Ovary (tissue), 9 donors: ENCODE results near the gene RING1. TPM values are rescaled to one million over a fixed set of nuclear protein-coding genes. Genes with fewer than 3 reads are reported as not detected.

Source experiments
- DNase-seq, 5 donors: peaks; one replicate each; pipeline ENCODE4 v3.0.0-alpha.2; 2019 to 2020
- H3K27ac ChIP-seq, 2 donors: fragments of 200-600 bp; one replicate each; pipeline versions ENCODE4 v1.5.1 to v1.8.0; 2019 to 2022
- H3K27me3 ChIP-seq: fragments of 200-600 bp; one replicate; pipeline ENCODE4 v1.8.0; 2022
- H3K36me3 ChIP-seq: fragments of 200-600 bp; sonication (generic); one replicate; pipeline ENCODE4 v1.5.1; 2019
- H3K4me1 ChIP-seq: one replicate; pipeline ENCODE4 v1.8.1; 2013; ENCODE audit warnings: mild to moderate bottlenecking, moderate library complexity; ENCODE audit not compliant: insufficient read depth
- H3K4me3 ChIP-seq: fragments of 200-600 bp; sonication (generic); one replicate; pipeline ENCODE4 v1.5.1; 2017
- H3K9me3 ChIP-seq, 2 donors: fragments of 200-600 bp in 1 of 2; sonication (generic) in 1 of 2; one replicate each; pipeline versions ENCODE4 v1.5.1 to v1.8.1; 2013 to 2019; ENCODE audit warnings: mild to moderate bottlenecking in 1 of 2, moderate library complexity in 1 of 2
- CTCF ChIP-seq, 3 donors: fragments of 450-650 bp in 2 of 3; fragments of 200-600 bp in 1 of 3; IDR thresholded peaks; one replicate each; pipeline versions ENCODE4 v1.5.1 to v1.8.0; 2016 to 2022; ENCODE audit warnings: antibody characterized with exemption in 3 of 3, mild to moderate bottlenecking in 1 of 3
- EP300 ChIP-seq: sonication (generic); formaldehyde crosslinking; IDR thresholded peaks from one replicate; pipeline ENCODE4 v1.6.1; 2017; ENCODE audit warnings: antibody characterized with exemption
- POLR2A ChIP-seq: fragments of 450-650 bp; IDR thresholded peaks from one replicate; pipeline ENCODE4 v1.6.1; 2017; ENCODE audit warnings: antibody characterized with exemption, mild to moderate bottlenecking, moderate library complexity
- WGBS, 3 donors: extraction: QIAGEN DNeasy Blood & Tissue Kit in 1 of 3; methylation state at CpG; one replicate each; pipeline versions ENCODE4 v1.1.5 to v1.1.7; 2013 to 2017; 5-methylcytosine and 5-hydroxymethylcytosine counted together
- intact Hi-C, 4 donors: fragments of 100-400 bp; cut with DNase I; formaldehyde crosslinking; loops; one replicate each; pipeline versions ENCODE4 v1.11.0 to v1.15.1; 2022 to 2023
- polyA plus RNA-seq, 2 donors: library from polyadenylated mRNA; stranded (reverse); fragments of 200-250 nt in 1 of 2; fragments of 350-450 nt in 1 of 2; fragmentation: Illumina TruSeq in 1 of 2; extraction: RNeasy Lipid Tissue Mini Kit (QIAGEN cat#74804) in 1 of 2; gene quantifications; one replicate each; pipeline ENCODE4 v1.2.3, GENCODE V29; 2013 to 2014
- total RNA-seq, 7 donors: library from RNA; depleted of rRNA in 2 of 7; stranded (reverse); fragments of >200 nt in 2 of 7; fragmentation: NEBNext Ultra II Directional in 3 of 7; extraction: Animal tissue kit (Norgen Biotek cat#: 25700) in 3 of 7; gene quantifications; one replicate each; pipeline versions ENCODE4 v1.1.0 to v1.2.4, GENCODE V29; 2016 to 2023
- donor health status: DM: no; HTN: no; CAD: no; lungs with moderate emphysema.
- donor health status: DM: no; HTN: no; CAD: no.
- donor health status: Bipolar disorder and iron deficiency.
- donor health status: DM: yes; HTN: yes; CAD: no.
- donor health status: DM: no; HTN: no; CAD: no.
- donor health status: DM: yes; HTN: yes; CAD: no.

Gene RING1
- total and polyA plus RNA-seq, 9 donors = 20.7 to 70.6 (median 51.7) TPM

GRCh38 chr6:33177552-33178446, 30.5 kb upstream of the RING1 start:
- 76 to 85% (median 78%) methylated on average over 19 of the region's 19 CpGs for WGBS, 3 donors
- intact Hi-C loops = no loop called here
- Histone ChIP-seq H3K4me3 (no peak overlapping the region), H3K4me1 (no peaks in the 10 kb centered on the region), H3K9me3 (no peaks in the 10 kb centered on the region), H3K27me3 (no peaks in the 10 kb centered on the region), H3K36me3 (no peaks in the 10 kb centered on the region), H3K27ac (no peak overlapping the region)
- DNase-seq = peak in 1 of 5 donors; percentile 10
- TF ChIP-seq POLR2A = no peak
- TF ChIP-seq CTCF (IDR thresholded peaks at IDR 0.05) = no peak
- TF ChIP-seq EP300 = no peak

- no peaks in the 10 kb centered on the region for H3K9me3 ChIP-seq
- intact Hi-C loops = no loop called here
- no peak overlapping the region for H3K4me3 ChIP-seq
- H3K27ac ChIP-seq = no peak overlapping the region
- no peak for TF ChIP-seq POLR2A
- TF ChIP-seq EP300 = no peak
- TF ChIP-seq CTCF (IDR thresholded peaks at IDR 0.05) = no peak
- H3K27me3 ChIP-seq = no peaks in the 10 kb centered on the region
- DNase-seq = no peak
- 83 to 89% (median 87%) methylated on average over 10 of the region's 10 CpGs for WGBS, 3 donors
- H3K36me3 ChIP-seq = no peaks in the 10 kb centered on the region
- H3K4me1 ChIP-seq = no peaks in the 10 kb centered on the region
Measured at GRCh38 chr6:33178755-33179475, 29.4 kb upstream of the RING1 start.

- Histone ChIP-seq H3K4me1 (no peaks in the 10 kb centered on the region), H3K27ac (no peak overlapping the region), H3K4me3 (no peak overlapping the region), H3K36me3 (no peaks in the 10 kb centered on the region), H3K9me3 (no peaks in the 10 kb centered on the region), H3K27me3 (no peaks in the 10 kb centered on the region)
- TF ChIP-seq POLR2A = no peak
- TF ChIP-seq EP300 = no peak
- TF ChIP-seq CTCF (IDR thresholded peaks at IDR 0.05) = no peak
- intact Hi-C loops = no loop called here
- DNase-seq = no peak
- WGBS, 3 donors = 81 to 90% (median 87%) methylated on average over 7 of the region's 7 CpGs
Measured at GRCh38 chr6:33181141-33181540, 27.2 kb upstream of the RING1 start.

GRCh38 chr6:33183071-33183683, 25.1 kb upstream of the RING1 start:
- TF ChIP-seq CTCF (IDR thresholded peaks at IDR 0.05) (no peak), POLR2A (no peak), EP300 (no peak)
- H3K36me3 ChIP-seq = no peaks in the 10 kb centered on the region
- H3K4me1 ChIP-seq = no peaks in the 10 kb centered on the region
- no peaks in the 10 kb centered on the region for H3K27me3 ChIP-seq
- intact Hi-C loops = no loop called here
- 85 to 86% (median 85%) methylated on average over 5 of the region's 5 CpGs for WGBS, 3 donors
- H3K9me3 ChIP-seq = no peaks in the 10 kb centered on the region
- H3K27ac ChIP-seq = no peak overlapping the region
- no peak overlapping the region for H3K4me3 ChIP-seq
- DNase-seq = no peak
